OCI-LY7 (cell line): ENCODE results near the gene GTF3C4. TPM values are rescaled to one million over a fixed set of nuclear protein-coding genes. Genes with fewer than 3 reads are reported as not detected.

Experiments used
- BruUV-seq: library from RNA; stranded (reverse); fragments of 400-500 nt; replicated peaks from 2 replicates; lab custom pipeline; 2021; lab: Mats Ljungman, UMichigan
- CTCF ChIA-PET: fragments of 300-600 bp; sonication (Branson Sonifier 250); formaldehyde crosslinking; loops from one replicate; lab custom pipeline; 2022; ENCODE audit warnings: antibody characterized with exemption; ENCODE audit not compliant: unreplicated experiment; lab: Charles Lee
- POLR2A ChIA-PET: fragments of 300-600 bp; sonication (Branson Sonifier 250); formaldehyde crosslinking; loops from one replicate; lab custom pipeline; 2022; ENCODE audit warnings: antibody characterized with exemption; lab: Charles Lee
- DNase-seq: peaks from one replicate; pipeline ENCODE4 v3.0.0-alpha.2; 2015; ENCODE audit warnings: low spot score
- H2AFZ ChIP-seq: fragments of 200-600 bp; sonication (generic), shearing (Covaris generic); 2 replicates; pipeline ENCODE4 v1.6.1; 2014; ENCODE audit warnings: mild to moderate bottlenecking, antibody characterized with exemption, low read length, moderate library complexity
- H3K27ac ChIP-seq: fragments of 200-600 bp; sonication (generic); 2 replicates; pipeline ENCODE4 v1.5.1; 2014; ENCODE audit warnings: mixed run types, low read depth, mild to moderate bottlenecking, moderate library complexity, low read length, inconsistent platforms; ENCODE audit not compliant: poor library complexity, severe bottlenecking
- H3K36me3 ChIP-seq: fragments of 200-600 bp; sonication (generic); 2 replicates; pipeline ENCODE4 v1.6.1; 2014; ENCODE audit warnings: mild to moderate bottlenecking, antibody characterized with exemption, low read length, moderate library complexity, mixed read lengths; ENCODE audit not compliant: insufficient read depth
- H3K4me1 ChIP-seq: fragments of 200-600 bp; sonication (generic); 2 replicates; pipeline ENCODE4 v1.5.1; 2014; ENCODE audit warnings: mild to moderate bottlenecking, low read length; ENCODE audit not compliant: insufficient read depth, poor library complexity, severe bottlenecking
- H3K4me2 ChIP-seq: fragments of 200-600 bp; sonication (generic); 2 replicates; pipeline ENCODE4 v1.6.1; 2014; ENCODE audit warnings: mild to moderate bottlenecking, low read length
- H3K4me3 ChIP-seq: fragments of 200-600 bp; sonication (generic); 2 replicates; pipeline ENCODE4 v1.5.1; 2014; ENCODE audit warnings: mild to moderate bottlenecking, low read depth, low read length; ENCODE audit not compliant: poor library complexity, severe bottlenecking
- H3K79me2 ChIP-seq: fragments of 200-600 bp; sonication (generic); 2 replicates; pipeline ENCODE4 v1.6.1; 2016; ENCODE audit warnings: low read depth, mild to moderate bottlenecking, low read length, moderate library complexity, mixed read lengths; ENCODE audit not compliant: insufficient read depth
- H3K9me2 ChIP-seq: fragments of 200-600 bp; sonication (generic); 2 replicates; pipeline ENCODE4 v1.6.1; 2016; ENCODE audit warnings: mild to moderate bottlenecking, low read length, mixed read lengths; ENCODE audit not compliant: insufficient read depth
- H3K9me3 ChIP-seq: fragments of 200-600 bp; sonication (generic); 2 replicates; pipeline ENCODE4 v1.6.1; 2014; ENCODE audit warnings: mild to moderate bottlenecking, mixed run types, low read length, mixed read lengths
- H4K20me1 ChIP-seq: fragments of 200-600 bp; sonication (generic); 2 replicates; pipeline ENCODE4 v1.6.1; 2014; ENCODE audit warnings: mild to moderate bottlenecking, antibody characterized with exemption, low read length, moderate library complexity, mixed read lengths; ENCODE audit not compliant: insufficient read depth
- CTCF ChIP-seq: fragments of 200-600 bp; sonication (generic); conservative IDR thresholded peaks from 2 replicates; pipeline ENCODE4 v1.5.1; 2014; ENCODE audit warnings: mild to moderate bottlenecking, antibody characterized with exemption, low read length, moderate library complexity, mixed read lengths
- EZH2phosphoT487 ChIP-seq: fragments of 200-600 bp; sonication (generic); IDR thresholded peaks from 2 replicates; pipeline ENCODE4 v1.6.1; 2018; ENCODE audit warnings: low read depth, borderline replicate concordance, mild to moderate bottlenecking, mixed run types, antibody characterized with exemption, low read length, moderate library complexity, mixed read lengths
- intact Hi-C: fragments of 100-400 bp; cut with micrococcal nuclease; formaldehyde crosslinking; loops from one replicate; pipeline ENCODE4 v1.10.0; 2022; ENCODE audit not compliant: unreplicated experiment
- total RNA-seq, 2 experiments: library from RNA; depleted of rRNA in 1 of 2; stranded (reverse); fragments of >200 nt in 1 of 2; shearing (Covaris generic) in 1 of 2; gene quantifications; 2 replicates each; pipeline ENCODE4 v1.2.3, GENCODE V29; 2014 to 2022

The GTF3C4 gene
- total RNA-seq, 2 experiments from 2014 or later, result 15.7 to 19.0 TPM

GRCh38 chr9:132722564-132723065 is 52.4 kb downstream of the GTF3C4 start:
- intact Hi-C loops, result no loop called here
- no peaks in the 10 kb centered on the region for H4K20me1 ChIP-seq
- no peaks in the 10 kb centered on the region for H3K9me3 ChIP-seq
- H3K4me1 ChIP-seq, result no peaks in the 10 kb centered on the region
- H3K9me2 ChIP-seq, result no peaks in the 10 kb centered on the region
- CTCF ChIA-PET, result no interaction called here
- no peak overlapping the region for H3K27ac ChIP-seq
- no peak overlapping the region for H3K4me3 ChIP-seq
- no peak overlapping the region for H3K4me2 ChIP-seq
- POLR2A ChIA-PET, result no interaction called here
- DNase-seq, result no peak
- H3K79me2 ChIP-seq, result no peaks in the 10 kb centered on the region
- H2AFZ ChIP-seq, result no peak overlapping the region
- no TSS peak for BruUV-seq
- H3K36me3 ChIP-seq, result no peaks in the 10 kb centered on the region
- no peak for TF ChIP-seq CTCF
- no peak for TF ChIP-seq EZH2phosphoT487

GRCh38 chr9:132723809-132724208 is 53.5 kb downstream of the GTF3C4 start:
- no peaks in the 10 kb centered on the region for H3K36me3 ChIP-seq
- ChIA-PET CTCF (no interaction called here), POLR2A (no interaction called here)
- no TSS peak for BruUV-seq
- no peaks in the 10 kb centered on the region for H3K9me3 ChIP-seq
- no peak overlapping the region for H3K4me3 ChIP-seq
- DNase-seq, result no peak
- H3K79me2 ChIP-seq, result no peaks in the 10 kb centered on the region
- H2AFZ ChIP-seq, result no peak overlapping the region
- no peak overlapping the region for H3K4me2 ChIP-seq
- H4K20me1 ChIP-seq, result no peaks in the 10 kb centered on the region
- no peak overlapping the region for H3K27ac ChIP-seq
- no peaks in the 10 kb centered on the region for H3K9me2 ChIP-seq
- no peak for TF ChIP-seq CTCF
- TF ChIP-seq EZH2phosphoT487, result no peak
- intact Hi-C loops, result no loop called here
- no peaks in the 10 kb centered on the region for H3K4me1 ChIP-seq

DNA sequence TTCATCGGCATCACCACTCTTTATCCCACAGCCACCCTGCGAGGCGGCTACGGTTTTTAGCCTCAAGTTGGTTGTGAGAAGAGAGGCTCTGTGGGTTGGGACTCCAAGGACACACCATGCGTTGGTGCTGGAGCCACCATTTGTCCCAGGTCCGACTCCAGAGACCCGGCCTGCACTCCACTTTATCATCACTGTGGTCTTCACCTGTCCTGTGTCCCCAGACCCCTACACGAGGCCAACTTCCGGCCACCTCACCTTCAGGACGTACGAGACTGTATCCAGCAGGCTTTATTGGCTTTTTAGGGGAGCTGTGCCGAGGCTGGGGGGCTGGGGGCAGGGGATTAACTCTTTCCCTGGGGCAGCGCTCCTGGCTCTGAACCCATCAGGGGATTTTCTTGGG is 55.0 kb downstream of the GTF3C4 start:
- intact Hi-C loops, result no loop called here
- Histone ChIP-seq H2AFZ (no peak overlapping the region), H4K20me1 (no peaks in the 10 kb centered on the region), H3K27ac (no peak overlapping the region), H3K9me2 (no peaks in the 10 kb centered on the region), H3K4me2 (no peak overlapping the region), H3K4me1 (no peaks in the 10 kb centered on the region), H3K36me3 (no peaks in the 10 kb centered on the region), H3K9me3 (no peaks in the 10 kb centered on the region), H3K4me3 (no peak overlapping the region), H3K79me2 (no peaks in the 10 kb centered on the region)
- ChIA-PET CTCF (no interaction called here), POLR2A (no interaction called here)
- DNase-seq, result no peak
- no TSS peak for BruUV-seq
- TF ChIP-seq EZH2phosphoT487 (no peak), CTCF (no peak)
